Measurements from ENCODE around the gene TBCD. TPM values are rescaled to one million over a fixed set of nuclear protein-coding genes. Genes with fewer than 3 reads are reported as not detected.

Gene TBCD
- total RNA-seq, 1 experiment from 2014 or later = 94.6 TPM

- Histone ChIP-seq H3K4me1 (no peaks in the 10 kb centered on the region), H3K27me3 (replicated peaks; ENCODE audit: control insufficient read depth, insufficient read depth, low read length) (no peaks in the 10 kb centered on the region), H3K36me3 (ENCODE audit: control insufficient read depth, insufficient read depth, low read length) (peaks cover 2% of the 10 kb centered on the region; the same call in 1 of the 2 replicates), H3K4me3 (ENCODE audit: low read depth, low read length) (no peak overlapping the region), H3K9me3 (no peaks in the 10 kb centered on the region)
- no peak overlapping the region for H3K27ac Mint-ChIP-seq (ENCODE audit: unreplicated experiment)
- H3K36me3 Mint-ChIP-seq (ENCODE audit: insufficient read depth, unreplicated experiment) = peaks cover 32% of the 10 kb centered on the region
- DNase-seq = peak in 1 of 2 experiments; percentile 34
- no peak overlapping the region for H3K4me3 Mint-ChIP-seq (ENCODE audit: unreplicated experiment)
- POLR2A ChIA-PET = no interaction called here
- intact Hi-C loops (cut with micrococcal nuclease; ENCODE audit: unreplicated experiment) = no loop called here
- H3K4me1 Mint-ChIP-seq (ENCODE audit: low read depth, unreplicated experiment) = no peaks in the 10 kb centered on the region
- no TSS peak for BruUV-seq (replicated peaks)
- TF ChIP-seq CTCF (IDR thresholded peaks at IDR 0.05; ENCODE audit: insufficient read depth in 1 of 2, low read depth in 1 of 2, low read length in 1 of 2, severe bottlenecking in 1 of 2, unreplicated experiment in 1 of 2) = no peak
- CTCF ChIA-PET = interaction anchor here (0.6 kb wide), 1 partner anchor 26 kb away, joined by 5 read pairs; no protein-coding TSS in a partner anchor
- H3K9me3 Mint-ChIP-seq (ENCODE audit: unreplicated experiment) = no peaks in the 10 kb centered on the region
- no peaks in the 10 kb centered on the region for H3K27me3 Mint-ChIP-seq (ENCODE audit: insufficient read depth, unreplicated experiment)
Measured at GRCh38 chr17:82931699-82932517, 180.0 kb downstream of the TBCD start.

DNA sequence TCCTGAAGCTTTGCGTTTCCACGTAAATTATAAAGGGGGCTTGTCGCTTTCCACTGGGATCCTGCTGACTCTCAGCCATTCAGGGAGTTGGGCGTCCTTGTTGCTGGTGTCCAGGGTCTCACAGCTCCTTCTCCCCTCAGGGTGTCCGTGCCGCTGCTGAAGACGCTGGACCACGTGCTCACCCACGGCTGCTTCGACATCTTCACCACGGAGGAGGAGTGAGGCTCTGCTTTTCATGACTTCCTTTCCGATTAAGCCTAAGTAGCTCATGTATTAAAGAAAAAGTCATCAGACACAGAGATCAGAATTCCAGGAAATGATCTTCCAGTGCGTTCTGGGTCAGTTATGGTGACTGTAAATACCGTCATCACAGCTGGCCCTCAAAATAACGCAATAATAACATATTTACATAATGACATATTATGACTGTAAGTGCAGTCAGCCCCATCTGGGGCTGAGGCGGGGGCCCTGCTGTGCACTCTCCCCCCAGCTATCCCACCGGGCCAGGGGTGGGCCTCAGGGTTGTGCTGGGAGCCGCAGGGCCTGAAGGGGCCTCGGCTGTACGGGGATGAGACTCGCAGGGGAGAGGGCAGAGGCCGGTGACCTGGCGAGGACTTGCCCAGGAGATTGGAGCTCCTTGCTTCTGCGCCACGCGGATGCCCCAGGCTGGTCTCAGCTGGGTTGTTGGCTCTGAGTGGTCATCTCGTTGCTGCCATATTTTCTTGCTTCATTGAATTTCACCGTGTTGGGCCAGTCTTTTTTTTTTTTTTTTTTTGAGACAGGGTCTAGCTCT is 180.8 kb downstream of the TBCD start:
- no peak overlapping the region for H3K27ac Mint-ChIP-seq (ENCODE audit: unreplicated experiment)

More for the DNA sequence above, 180.8 kb downstream of the TBCD start:
- no peaks in the 10 kb centered on the region; the same call in 1 of the 2 replicates for H3K36me3 ChIP-seq (ENCODE audit: control insufficient read depth, insufficient read depth, low read length)
- Mint-ChIP-seq H3K9me3 (ENCODE audit: unreplicated experiment) (no peaks in the 10 kb centered on the region), H3K4me3 (ENCODE audit: unreplicated experiment) (no peak overlapping the region), H3K4me1 (ENCODE audit: low read depth, unreplicated experiment) (no peaks in the 10 kb centered on the region), H3K36me3 (ENCODE audit: insufficient read depth, unreplicated experiment) (peaks cover 31% of the 10 kb centered on the region), H3K27me3 (ENCODE audit: insufficient read depth, unreplicated experiment) (no peaks in the 10 kb centered on the region)
- no TSS peak for BruUV-seq (replicated peaks)
- no peak overlapping the region for H3K4me3 ChIP-seq (ENCODE audit: low read depth, low read length)
- no peaks in the 10 kb centered on the region for H3K4me1 ChIP-seq
- POLR2A ChIA-PET = no interaction called here
- no peaks in the 10 kb centered on the region for H3K9me3 ChIP-seq
- TF ChIP-seq CTCF (IDR thresholded peaks at IDR 0.05; ENCODE audit: insufficient read depth in 1 of 2, low read depth in 1 of 2, low read length in 1 of 2, severe bottlenecking in 1 of 2, unreplicated experiment in 1 of 2) = no peak
- H3K27me3 ChIP-seq (replicated peaks; ENCODE audit: control insufficient read depth, insufficient read depth, low read length) = no peaks in the 10 kb centered on the region
- CTCF ChIA-PET = interaction anchor here (0.6 kb wide), 1 partner anchor 253 kb away, joined by 4 read pairs; no protein-coding TSS in a partner anchor
- DNase-seq = peak in 1 of 2 experiments; percentile 19
- intact Hi-C loops (cut with micrococcal nuclease; ENCODE audit: unreplicated experiment) = no loop called here

Data from Caco-2 (cell line).